GM10248 (cell line): ENCODE results near the gene RAB5IF.

ENCODE experiments used
- CTCF ChIA-PET: fragments of 300-600 bp; sonication (Branson Sonifier 250); formaldehyde crosslinking; extraction: SDS; loops from one replicate; lab custom pipeline; 2021; ENCODE audit warnings: antibody characterized with exemption; lab: Yijun Ruan, JAX
- POLR2A ChIA-PET: fragments of 350-650 bp; sonication (Branson Sonifier 250); formaldehyde crosslinking; extraction: SDS; loops from one replicate; lab custom pipeline; 2020; ENCODE audit warnings: antibody characterized with exemption; lab: Yijun Ruan, JAX
- DNase-seq: peaks from one replicate; pipeline ENCODE4 v3.0.0; 2012; ENCODE audit errors: extremely low spot score
- TF ChIP-seq, protein P1 (sequence below): IDR thresholded peaks from 2 replicates; pipeline ENCODE4 v1.5.1; 2012; ENCODE audit warnings: mild to moderate bottlenecking, low read depth; ENCODE audit errors: extremely low read depth, missing control alignments, control extremely low read depth

The RAB5IF gene

DNA sequence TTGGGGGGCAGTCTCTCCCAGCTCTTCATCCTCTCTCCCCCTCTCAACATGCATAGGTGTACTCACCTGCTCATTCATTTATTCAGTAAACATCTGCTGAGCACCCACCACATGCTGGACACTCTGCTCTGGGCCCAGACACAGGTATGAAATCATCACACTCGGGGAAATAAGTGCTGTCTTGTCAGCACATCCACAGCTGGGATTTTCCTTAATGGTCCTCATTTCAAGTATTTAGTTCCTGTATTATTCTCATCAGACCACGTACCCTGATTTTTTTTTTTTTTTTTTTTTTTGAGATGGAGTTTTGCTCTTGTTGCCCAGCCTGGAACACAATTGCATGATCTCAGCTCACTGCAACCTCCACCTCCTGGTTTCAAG, 19.4 kb downstream of the RAB5IF start:
- TF ChIP-seq, protein P1, sequence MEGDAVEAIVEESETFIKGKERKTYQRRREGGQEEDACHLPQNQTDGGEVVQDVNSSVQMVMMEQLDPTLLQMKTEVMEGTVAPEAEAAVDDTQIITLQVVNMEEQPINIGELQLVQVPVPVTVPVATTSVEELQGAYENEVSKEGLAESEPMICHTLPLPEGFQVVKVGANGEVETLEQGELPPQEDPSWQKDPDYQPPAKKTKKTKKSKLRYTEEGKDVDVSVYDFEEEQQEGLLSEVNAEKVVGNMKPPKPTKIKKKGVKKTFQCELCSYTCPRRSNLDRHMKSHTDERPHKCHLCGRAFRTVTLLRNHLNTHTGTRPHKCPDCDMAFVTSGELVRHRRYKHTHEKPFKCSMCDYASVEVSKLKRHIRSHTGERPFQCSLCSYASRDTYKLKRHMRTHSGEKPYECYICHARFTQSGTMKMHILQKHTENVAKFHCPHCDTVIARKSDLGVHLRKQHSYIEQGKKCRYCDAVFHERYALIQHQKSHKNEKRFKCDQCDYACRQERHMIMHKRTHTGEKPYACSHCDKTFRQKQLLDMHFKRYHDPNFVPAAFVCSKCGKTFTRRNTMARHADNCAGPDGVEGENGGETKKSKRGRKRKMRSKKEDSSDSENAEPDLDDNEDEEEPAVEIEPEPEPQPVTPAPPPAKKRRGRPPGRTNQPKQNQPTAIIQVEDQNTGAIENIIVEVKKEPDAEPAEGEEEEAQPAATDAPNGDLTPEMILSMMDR = no peak
- no peak for DNase-seq
- POLR2A ChIA-PET = interaction anchor here (0.6 to 0.7 kb wide), 2 partner anchors 21 to 51 kb away, joined by 3 to 7 read pairs; partner anchors contain the start of gene TGIF2
- CTCF ChIA-PET = interaction anchor here (1.0 to 2.5 kb wide), 4 partner anchors 11 to 296 kb away, joined by 3 to 15 read pairs (median 4); no protein-coding TSS in a partner anchor

DNA sequence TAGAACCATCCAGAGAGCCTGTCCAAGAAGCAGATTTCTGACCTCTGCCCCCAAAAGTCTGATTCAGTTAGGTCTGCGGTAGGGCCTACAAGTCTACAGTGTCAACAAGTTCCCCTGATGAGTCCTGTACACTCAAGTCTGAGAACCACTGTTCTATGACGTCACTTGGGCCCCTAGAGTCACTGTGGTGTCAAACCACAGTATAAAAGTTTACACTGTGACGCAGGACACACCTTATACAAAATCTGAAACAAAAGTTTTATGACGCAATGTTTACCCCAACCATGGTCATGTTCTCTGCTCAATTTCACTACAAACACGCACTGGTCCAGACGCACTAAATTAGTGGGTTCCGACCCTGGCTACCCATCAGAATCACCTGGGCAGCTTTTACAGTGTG, 22.5 kb downstream of the RAB5IF start:
- POLR2A ChIA-PET = no interaction called here
- CTCF ChIA-PET = interaction anchor here (1.0 to 1.3 kb wide), 2 partner anchors 15 to 38 kb away, joined by 3 read pairs; no protein-coding TSS in a partner anchor
- DNase-seq = no peak
- TF ChIP-seq, protein P1 = no peak

DNA sequence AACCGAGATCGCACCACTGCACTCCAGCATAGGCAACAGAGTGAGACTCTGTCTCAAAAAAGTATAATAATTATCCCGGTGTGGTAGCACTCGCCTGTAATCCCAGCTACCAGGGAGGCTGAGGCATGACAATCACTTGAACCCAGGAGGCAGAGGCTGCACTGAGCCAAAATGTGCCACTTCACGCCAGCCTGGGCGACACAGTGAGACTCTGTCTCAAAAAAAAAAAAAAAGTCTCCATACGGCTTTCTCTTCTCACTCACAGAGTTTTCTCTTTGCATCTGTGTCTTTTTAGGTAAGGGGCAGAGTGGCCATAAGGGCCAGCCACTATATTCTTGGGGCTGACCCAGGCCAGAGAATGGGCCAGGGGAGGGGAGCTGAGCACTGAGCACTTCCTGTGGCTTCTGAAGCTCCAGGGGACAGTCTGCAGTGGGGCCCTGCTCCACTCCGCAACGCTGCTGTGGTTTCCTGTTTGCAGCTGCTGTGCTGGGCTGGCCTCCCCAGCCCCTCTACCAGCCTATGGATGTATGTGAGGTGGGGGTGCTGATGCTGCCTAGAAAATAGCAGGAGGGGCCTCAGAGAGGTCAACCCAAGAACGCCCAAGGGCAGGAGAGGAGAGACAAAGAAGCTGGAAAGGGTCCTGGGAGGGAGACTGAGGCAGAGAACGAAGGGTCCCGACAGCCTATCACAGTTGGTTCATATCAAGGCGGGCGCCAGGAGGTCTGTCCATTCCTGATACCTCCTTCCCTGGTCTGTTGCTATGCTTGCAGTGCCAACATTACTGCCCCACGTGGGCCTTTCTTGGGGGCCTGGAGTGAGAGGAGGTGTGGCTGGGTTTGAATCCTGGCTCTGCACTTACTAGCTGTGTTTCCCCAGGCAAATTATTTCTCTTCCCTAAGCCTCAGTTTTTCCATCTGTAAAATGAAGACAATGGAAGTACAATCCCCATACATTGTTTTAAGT, 24.4 kb downstream of the RAB5IF start:
- TF ChIP-seq, protein P1 = no peak
- POLR2A ChIA-PET = interaction anchor here (0.8 kb wide), 1 partner anchor 17 kb away, joined by 3 read pairs; no protein-coding TSS in a partner anchor
- peak; percentile 57 for DNase-seq
- CTCF ChIA-PET = interaction anchor here (0.8 to 2.2 kb wide), 3 partner anchors 17 to 185 kb away, joined by 3 to 6 read pairs (median 3); no protein-coding TSS in a partner anchor

DNA sequence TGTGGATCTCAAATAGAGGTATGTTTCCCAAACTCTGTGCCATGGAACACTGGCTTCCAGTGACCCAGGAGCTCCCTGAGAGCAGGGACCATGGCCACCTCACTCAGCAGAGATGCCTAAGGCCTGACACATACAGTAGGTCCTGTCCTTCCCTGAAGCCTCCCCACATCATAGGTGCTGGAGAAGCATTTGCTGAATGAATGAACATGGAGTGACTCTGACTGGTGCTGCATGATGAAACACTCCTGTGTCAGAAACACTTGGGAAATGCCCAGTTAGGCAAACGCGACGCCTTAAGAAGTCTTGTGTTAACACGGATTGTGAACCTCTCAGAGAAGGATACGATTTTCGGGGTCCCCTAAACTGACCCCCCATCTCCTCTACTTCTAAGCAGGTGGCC, 26.1 kb downstream of the RAB5IF start:
- no peak for DNase-seq
- ChIA-PET CTCF (interaction anchor here (1.6 kb wide), 1 partner anchor 27 kb away, joined by 3 read pairs; no protein-coding TSS in a partner anchor), POLR2A (no interaction called here)
- TF ChIP-seq, protein P1 = no peak

DNA sequence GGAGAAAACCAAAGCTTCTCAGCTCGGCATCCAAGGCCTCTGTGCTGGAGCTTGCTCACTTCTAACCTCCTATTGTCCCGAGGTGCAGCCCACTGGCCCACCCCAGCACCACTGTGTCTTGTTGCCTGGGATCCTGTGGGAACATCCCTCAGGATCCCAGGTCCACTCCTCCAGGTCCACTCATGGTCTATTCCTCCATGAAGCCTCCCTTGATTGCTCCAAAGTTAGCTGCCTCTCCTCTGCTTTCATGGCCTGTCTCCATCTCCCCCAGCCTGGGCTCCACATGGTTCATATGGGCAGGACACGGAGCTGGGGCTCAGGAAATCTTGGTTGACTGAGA, 26.5 kb downstream of the RAB5IF start:
- TF ChIP-seq, protein P1 = no peak
- CTCF ChIA-PET = interaction anchor here (1.0 to 1.6 kb wide), 4 partner anchors 8 to 39 kb away, joined by 3 to 4 read pairs (median 4); no protein-coding TSS in a partner anchor
- POLR2A ChIA-PET = no interaction called here
- DNase-seq = no peak

DNA sequence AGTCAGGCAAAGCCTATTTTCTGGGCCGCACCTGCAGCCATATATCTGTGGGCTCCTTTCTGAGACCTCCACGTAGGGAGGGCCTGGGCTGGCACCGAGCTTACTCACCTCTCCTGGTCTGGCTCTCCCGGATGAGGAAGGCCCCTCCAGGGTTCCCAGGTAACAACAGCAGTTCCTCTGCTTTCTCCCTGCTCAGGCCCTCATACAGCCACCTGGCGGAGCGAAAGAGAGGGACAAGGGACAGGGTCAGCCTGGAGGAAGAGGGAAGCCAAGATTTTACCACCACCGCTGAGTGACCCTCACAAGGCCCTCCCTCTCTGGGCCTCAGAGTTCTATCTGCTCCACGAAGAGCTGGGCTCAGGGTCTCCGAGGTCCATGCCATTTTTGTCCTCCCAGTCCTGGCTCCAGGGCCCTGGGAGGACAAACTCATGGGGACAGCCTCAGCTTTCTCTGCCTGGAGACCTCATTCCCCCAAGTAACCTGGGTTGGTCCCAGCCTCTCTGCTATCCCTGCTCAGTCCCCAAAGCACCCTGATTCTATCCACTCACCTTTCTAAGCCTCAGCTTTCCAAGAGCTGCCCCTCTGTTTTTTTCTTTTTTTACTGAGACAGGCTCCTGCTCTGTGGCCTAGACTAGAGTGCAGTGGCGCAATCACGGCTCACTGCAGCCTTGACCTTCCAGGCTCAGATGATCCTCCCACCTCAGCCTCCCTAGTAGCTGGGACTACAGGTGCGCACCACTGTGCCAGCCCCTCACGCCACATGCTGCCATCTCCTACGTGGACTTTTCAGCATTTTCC, 27.1 kb downstream of the RAB5IF start:
- TF ChIP-seq, protein P1 = no peak
- ChIA-PET POLR2A (no interaction called here), CTCF (interaction anchor here (1.0 to 1.6 kb wide), 5 partner anchors 9 to 81 kb away, joined by 3 to 4 read pairs (median 3); no protein-coding TSS in a partner anchor)
- no peak for DNase-seq
